Putamen (tissue), 1 donor: ENCODE results near the gene LPCAT3.

Experiments used
- DNase-seq: peaks from one replicate; pipeline ENCODE4 v3.0.0-alpha.2; 2016; ENCODE audit warnings: low spot score

LPCAT3 gene

DNA sequence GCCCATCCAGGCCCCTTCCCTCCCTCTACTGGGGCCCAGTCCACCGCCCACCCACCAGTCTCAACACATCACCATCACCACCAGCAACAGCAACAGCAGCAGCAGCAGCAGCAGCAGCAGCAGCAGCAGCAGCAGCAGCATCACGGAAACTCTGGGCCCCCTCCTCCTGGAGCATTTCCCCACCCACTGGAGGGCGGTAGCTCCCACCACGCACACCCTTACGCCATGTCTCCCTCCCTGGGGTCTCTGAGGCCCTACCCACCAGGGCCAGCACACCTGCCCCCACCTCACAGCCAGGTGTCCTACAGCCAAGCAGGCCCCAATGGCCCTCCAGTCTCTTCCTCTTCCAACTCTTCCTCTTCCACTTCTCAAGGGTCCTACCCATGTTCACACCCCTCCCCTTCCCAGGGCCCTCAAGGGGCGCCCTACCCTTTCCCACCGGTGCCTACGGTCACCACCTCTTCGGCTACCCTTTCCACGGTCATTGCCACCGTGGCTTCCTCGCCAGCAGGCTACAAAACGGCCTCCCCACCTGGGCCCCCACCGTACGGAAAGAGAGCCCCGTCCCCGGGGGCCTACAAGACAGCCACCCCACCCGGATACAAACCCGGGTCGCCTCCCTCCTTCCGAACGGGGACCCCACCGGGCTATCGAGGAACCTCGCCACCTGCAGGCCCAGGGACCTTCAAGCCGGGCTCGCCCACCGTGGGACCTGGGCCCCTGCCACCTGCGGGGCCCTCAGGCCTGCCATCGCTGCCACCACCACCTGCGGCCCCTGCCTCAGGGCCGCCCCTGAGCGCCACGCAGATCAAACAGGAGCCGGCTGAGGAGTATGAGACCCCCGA is 81.4 kb downstream of the LPCAT3 start:
- DNase-seq = no peak

DNA sequence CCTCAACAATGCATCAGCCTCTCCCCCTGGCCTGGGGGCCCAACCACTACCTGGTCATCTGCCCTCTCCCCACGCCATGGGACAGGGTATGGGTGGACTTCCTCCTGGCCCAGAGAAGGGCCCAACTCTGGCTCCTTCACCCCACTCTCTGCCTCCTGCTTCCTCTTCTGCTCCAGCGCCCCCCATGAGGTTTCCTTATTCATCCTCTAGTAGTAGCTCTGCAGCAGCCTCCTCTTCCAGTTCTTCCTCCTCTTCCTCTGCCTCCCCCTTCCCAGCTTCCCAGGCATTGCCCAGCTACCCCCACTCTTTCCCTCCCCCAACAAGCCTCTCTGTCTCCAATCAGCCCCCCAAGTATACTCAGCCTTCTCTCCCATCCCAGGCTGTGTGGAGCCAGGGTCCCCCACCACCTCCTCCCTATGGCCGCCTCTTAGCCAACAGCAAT is 82.1 kb downstream of the LPCAT3 start:
- no peak for DNase-seq

DNA sequence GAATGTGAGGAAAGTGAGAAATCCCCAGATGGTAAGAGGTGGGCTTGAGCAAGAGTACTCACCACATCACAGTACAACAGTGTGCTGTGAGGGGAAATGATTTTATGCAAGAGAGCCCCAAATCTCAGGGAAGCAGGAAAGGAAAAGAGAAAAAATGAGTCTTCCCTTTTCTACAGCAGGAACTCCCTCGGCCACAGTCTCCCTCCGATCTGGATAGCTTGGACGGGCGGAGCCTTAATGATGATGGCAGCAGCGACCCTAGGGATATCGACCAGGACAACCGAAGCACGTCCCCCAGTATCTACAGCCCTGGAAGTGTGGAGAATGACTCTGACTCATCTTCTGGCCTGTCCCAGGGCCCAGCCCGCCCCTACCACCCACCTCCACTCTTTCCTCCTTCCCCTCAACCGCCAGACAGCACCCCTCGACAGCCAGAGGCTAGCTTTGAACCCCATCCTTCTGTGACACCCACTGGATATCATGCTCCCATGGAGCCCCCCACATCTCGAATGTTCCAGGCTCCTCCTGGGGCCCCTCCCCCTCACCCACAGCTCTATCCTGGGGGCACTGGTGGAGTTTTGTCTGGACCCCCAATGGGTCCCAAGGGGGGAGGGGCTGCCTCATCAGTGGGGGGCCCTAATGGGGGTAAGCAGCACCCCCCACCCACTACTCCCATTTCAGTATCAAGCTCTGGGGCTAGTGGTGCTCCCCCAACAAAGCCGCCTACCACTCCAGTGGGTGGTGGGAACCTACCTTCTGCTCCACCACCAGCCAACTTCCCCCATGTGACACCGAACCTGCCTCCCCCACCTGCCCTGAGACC is 82.7 kb downstream of the LPCAT3 start:
- DNase-seq = no peak

DNA sequence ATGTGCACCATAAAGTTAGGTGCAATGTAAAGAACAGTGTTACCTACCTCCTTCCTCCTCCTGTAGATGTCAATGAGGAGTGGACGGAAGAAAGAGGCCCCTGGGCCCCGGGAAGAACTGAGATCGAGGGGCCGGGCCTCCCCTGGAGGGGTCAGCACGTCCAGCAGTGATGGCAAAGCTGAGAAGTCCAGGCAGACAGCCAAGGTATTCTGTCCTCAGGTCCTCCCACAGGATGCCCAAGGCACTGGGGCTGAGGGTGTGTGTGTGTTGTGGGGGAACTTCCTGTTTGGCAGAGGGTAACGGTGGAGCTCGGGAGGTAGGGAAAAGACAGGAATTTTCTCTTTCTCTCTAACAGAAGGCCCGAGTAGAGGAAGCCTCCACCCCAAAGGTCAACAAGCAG is 84.2 kb downstream of the LPCAT3 start:
- DNase-seq = no peak

DNA sequence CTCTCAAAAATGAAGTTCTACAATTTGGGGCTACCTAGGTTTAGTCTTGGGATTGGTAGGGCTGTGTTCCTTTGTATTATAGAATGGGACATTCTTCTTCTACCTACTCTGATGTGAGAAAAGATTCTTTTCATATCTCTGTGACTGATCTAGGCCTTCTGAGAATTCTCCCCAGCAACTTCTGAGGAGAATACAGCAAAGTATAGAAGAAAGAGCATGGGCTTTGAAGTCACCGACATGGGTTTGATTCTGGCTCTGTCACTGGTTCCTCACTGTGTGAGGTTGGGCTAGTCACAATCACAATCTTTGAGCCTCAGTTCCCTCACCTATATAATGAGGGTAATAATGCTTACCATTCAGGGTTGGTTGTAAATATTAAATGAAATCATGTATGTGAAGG is 85.5 kb downstream of the LPCAT3 start:
- DNase-seq = no peak

DNA sequence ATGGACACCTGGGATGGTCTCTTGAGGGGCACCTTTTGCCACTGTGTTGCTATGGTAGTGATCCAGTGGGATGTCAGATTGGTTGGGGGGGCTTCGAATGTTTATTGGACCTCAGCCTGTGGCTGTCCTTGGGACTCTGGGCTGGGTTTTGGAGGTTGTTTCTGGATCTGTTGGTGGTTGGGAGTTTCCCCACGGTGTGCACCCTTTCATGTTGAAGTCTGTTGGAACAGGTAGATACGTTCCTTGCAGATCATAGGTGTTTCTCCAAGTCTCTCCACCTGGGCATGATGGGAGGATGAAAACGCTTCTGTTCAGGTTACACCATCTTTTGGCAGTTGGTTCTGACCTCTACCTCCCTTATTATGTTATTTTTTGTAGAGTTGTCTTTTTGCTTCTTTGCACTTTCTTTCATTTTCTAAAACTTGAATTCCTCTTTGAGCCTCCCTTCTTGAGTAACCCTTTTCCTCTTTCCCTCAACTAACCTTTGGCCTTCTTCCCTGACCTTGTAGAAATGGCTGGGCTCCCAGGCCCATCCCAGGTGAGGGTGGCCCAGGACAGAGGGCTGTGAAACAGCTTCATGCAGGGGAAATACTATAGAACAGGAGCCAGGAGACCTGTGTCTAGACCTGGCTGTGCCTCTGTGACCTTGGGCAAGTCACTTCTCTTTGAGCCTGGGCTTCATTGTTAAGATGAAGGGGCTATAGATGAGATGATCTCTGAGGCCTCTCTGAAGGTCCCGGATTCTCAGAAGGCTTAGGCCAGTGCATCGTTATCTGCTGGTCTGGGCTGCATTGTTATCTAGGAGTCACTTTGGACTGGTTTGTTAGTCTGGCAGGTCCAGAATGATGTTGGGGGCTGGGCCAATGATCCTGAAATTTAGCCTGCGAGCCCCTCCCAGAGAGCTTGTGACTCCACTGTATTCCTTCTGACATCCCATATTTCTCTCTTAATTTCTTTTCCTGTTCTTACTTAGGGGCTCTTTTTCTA is 88.5 kb downstream of the LPCAT3 start:
- DNase-seq = no peak

DNA sequence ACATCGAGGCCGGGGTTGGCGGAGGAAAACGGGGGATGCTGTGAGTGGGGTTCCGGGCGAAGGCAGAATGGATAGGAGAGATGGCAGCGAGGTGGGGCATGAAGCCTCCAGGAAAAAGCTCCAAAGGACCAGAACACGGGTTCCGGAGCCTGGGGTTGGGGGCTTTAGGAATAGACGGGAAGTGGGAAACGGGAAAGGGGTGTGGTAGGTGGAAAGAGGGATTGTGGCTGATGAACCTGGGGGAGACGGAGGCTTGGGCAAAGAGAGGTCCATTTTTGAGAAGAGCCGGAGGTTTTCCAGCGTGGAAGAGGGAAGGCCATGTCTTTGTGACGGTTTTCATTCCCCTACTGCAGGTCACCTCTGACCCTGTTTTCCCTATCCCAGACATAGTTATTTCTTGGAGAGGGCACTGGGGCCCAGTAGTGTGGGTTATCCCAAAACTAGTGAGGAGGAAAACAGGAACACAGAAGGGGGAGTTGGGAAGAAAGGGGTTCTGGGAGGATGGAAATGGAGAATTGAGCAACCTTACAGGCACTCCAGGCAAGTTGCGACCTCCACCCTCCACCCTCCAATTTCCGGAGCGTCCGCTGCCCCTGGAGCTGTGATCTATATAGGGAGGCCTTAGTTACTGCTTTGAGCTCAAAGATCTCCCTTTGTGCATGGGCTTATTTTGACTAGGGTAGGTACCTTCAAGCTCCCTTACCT is 89.4 kb downstream of the LPCAT3 start:
- DNase-seq = no peak

DNA sequence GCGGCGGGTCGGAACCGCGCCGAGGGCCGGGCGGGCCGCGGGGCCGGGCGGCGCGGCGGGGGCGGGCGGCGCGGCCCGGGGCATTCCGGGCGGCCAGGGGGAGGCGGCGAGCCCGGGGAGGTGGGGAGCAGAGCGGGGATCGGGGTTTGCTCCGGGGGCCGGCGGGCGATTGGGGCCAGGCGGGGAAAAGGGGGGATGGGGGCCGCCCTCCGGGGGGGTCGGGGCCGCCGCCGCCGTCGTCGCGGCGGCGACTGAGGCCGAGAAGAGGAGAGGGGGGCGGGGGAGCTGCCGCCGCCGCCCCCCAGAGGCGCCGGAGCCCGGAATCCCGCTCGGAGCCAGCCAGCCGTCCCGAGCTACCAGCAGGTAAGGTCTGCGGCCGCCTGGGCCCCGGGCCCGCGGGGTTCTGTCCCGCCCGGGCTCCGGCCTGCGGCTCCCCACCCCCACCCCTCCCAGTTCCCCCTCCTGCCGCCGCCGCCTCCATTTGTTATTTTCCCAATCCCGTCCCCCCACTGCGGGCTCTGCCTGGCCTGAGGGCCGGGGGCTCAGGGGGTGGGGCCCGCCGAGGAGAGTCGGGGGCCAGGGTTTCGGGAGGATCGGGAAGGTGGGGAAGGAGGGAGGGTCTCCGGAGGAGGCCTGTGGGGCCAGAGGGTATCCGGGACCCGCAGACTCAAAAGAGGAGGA is 90.1 kb downstream of the LPCAT3 start:
- DNase-seq = no peak

DNA sequence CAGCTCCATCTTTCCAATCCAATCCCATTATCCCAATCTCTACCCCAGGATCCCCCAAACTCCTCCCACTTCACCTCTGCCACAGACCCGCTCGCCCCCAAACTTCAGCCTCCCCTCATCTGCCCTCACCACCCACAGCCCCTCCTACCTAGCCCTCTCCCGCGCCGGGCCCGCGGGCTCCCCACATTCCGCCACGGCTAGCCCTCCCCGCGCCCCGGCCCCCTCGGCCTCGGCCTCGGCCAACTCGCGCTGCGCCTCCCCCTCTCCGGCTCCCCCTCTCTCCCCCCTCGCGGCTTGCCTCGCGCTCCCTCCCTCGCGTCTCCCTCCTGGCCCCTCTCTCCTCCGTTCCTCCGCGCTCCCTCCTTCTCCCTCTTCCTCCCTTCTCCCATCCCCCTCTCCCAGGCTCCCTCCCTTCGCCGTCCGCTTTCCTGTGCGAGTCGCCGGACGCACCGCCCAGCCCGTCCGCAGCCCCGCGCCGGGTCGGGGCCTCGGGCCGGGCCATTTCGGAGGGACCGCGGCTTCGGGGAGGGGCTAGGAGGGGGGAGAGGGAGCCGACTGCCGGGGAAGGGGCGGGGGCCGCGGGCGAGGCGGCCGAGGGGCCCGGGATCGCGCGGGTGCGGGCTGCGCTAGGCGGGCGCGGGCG is 90.8 kb downstream of the LPCAT3 start, which contains the start of gene ATN1:
ATN1 (plus strand) TSS at position 581 of the 643 bp plus-strand sequence. CDS start 6,043 bp downstream, outside the sequence.
- peak; percentile 85 for DNase-seq
